ENCODE results near the gene NHEJ1. TPM values are rescaled to one million over a fixed set of nuclear protein-coding genes. Genes with fewer than 3 reads are reported as not detected.

NHEJ1 gene
- total and polyA plus RNA-seq, 2 of the 13 experiments (the other 11 are each of a cell fraction or from before 2014, with no cell fraction given): 30.0 to 30.7 TPM

GRCh38 chr2:219160186-219161017, at the start of gene NHEJ1 (continued):
- TF ChIP-seq HNRNPLL (IDR thresholded peaks at IDR 0.05; ENCODE audit: low read depth, low read length, poor library complexity, severe bottlenecking) (peak; percentile 77), ZNF644 (CRISPR knock-in tag; IDR thresholded peaks at IDR 0.05; ENCODE audit: low read depth) (no peak; the same call in 1 of the 2 replicates), SOX13 (IDR thresholded peaks at IDR 0.05) (peak; percentile 8; the same call in 1 of the 2 replicates), SOX13 (CRISPR knock-in tag; conservative IDR thresholded peaks at IDR 0.05 in 1 of 2, IDR thresholded peaks at IDR 0.05 in 1 of 2) (no peak; a peak in 2 of 4 replicates), CSRNP2 (CRISPR knock-in tag; conservative IDR thresholded peaks at IDR 0.05; ENCODE audit: low read depth) (0 out of 2 replicates have a peak, but pooled peaks have one; percentile 74), TP53 (CRISPR knock-in tag; conservative IDR thresholded peaks at IDR 0.05) (peak; percentile 81), KDM4B (CRISPR knock-in tag; IDR thresholded peaks at IDR 0.05) (no peak; the same call in none of the 2 replicates), ZKSCAN5 (CRISPR knock-in tag; IDR thresholded peaks at IDR 0.05) (0 out of 2 replicates have a peak, but pooled peaks have one; percentile 73), ZNF230 (CRISPR knock-in tag; IDR thresholded peaks at IDR 0.05) (peak; percentile 83; the same call in 1 of the 2 replicates), NFYB (CRISPR knock-in tag; IDR thresholded peaks at IDR 0.05) (no peak), ZNF766 (CRISPR knock-in tag; IDR thresholded peaks at IDR 0.05; ENCODE audit: borderline replicate concordance) (peak; percentile 54), ARNT2 (CRISPR knock-in tag; IDR thresholded peaks at IDR 0.05; ENCODE audit: low read depth) (peak; percentile 80), KDM6A (CRISPR knock-in tag; IDR thresholded peaks at IDR 0.05; ENCODE audit: low read depth) (no peak), SATB2 (CRISPR knock-in tag; IDR thresholded peaks at IDR 0.05) (0 out of 2 replicates have a peak, but pooled peaks have one; percentile 19), ZNF552 (CRISPR knock-in tag; IDR thresholded peaks at IDR 0.05; ENCODE audit: borderline replicate concordance) (no peak; the same call in 1 of the 2 replicates), YEATS2 (CRISPR knock-in tag; IDR thresholded peaks at IDR 0.05; ENCODE audit: borderline replicate concordance) (peak; percentile 81), ZC3H4 (CRISPR knock-in tag; IDR thresholded peaks at IDR 0.05; ENCODE audit: borderline replicate concordance) (no peak), ZNF687 (CRISPR knock-in tag; IDR thresholded peaks at IDR 0.05) (peak; percentile 99), SKIL (CRISPR knock-in tag; IDR thresholded peaks at IDR 0.05; ENCODE audit: borderline replicate concordance) (peak; percentile 17; the same call in 1 of the 2 replicates)

Data from HepG2 (cell line).